Peyer's patch (tissue), 4 donors: Measurements from ENCODE around the gene ABCB9. TPM values are rescaled to one million over a fixed set of nuclear protein-coding genes. Genes with fewer than 3 reads are reported as not detected.

Experiments
- DNase-seq, 3 donors: peaks; one replicate each; pipeline ENCODE4 v3.0.0-alpha.2; 2017 to 2019
- H3K27ac ChIP-seq, 4 donors: fragments of 200-600 bp; sonication (generic); one replicate each; pipeline ENCODE4 v1.5.1; 2016 to 2019
- H3K27me3 ChIP-seq, 2 donors: fragments of 200-600 bp; sonication (generic); one replicate each; pipeline ENCODE4 v1.5.1; 2019
- H3K36me3 ChIP-seq, 3 donors: fragments of 200-600 bp; sonication (generic); one replicate each; pipeline ENCODE4 v1.5.1; 2016 to 2019
- H3K4me1 ChIP-seq, 4 donors: fragments of 200-600 bp; sonication (generic); one replicate each; pipeline ENCODE4 v1.5.1; 2016 to 2019
- H3K4me3 ChIP-seq, 4 donors: fragments of 200-600 bp; sonication (generic); 1 replicate in 3 of 4; 2 replicates in 1 of 4; pipeline ENCODE4 v1.5.1; 2016 to 2019; ENCODE audit warnings: mild to moderate bottlenecking in 1 of 4
- H3K9me3 ChIP-seq, 4 donors: fragments of 200-600 bp; sonication (generic); one replicate each; pipeline ENCODE4 v1.5.1; 2016 to 2019; ENCODE audit warnings: mild to moderate bottlenecking in 1 of 4
- POLR2A ChIP-seq, 2 donors: fragments of 450-650 bp; IDR thresholded peaks; one replicate each; pipeline ENCODE4 v1.5.1; 2017; ENCODE audit warnings: antibody characterized with exemption in 2 of 2, mild to moderate bottlenecking in 2 of 2, moderate library complexity in 2 of 2
- total RNA-seq, 4 donors: library from RNA; depleted of rRNA; stranded (reverse); fragments of >200 nt; gene quantifications; one replicate each; pipeline ENCODE4 v1.1.0, GENCODE V29; 2016
- TF ChIP-seq, protein P1 (sequence below), 6 experiments: fragments of 450-650 bp in 4 of 6; fragments of 200-600 bp in 2 of 6; sonication (generic) in 1 of 6; IDR thresholded peaks; one replicate each; pipeline ENCODE4 v1.5.1; 2017 to 2019; ENCODE audit warnings: antibody characterized with exemption in 6 of 6, mild to moderate bottlenecking in 3 of 6, moderate library complexity in 1 of 6

Gene ABCB9
- total RNA-seq, 4 donors from 2014 or later = 8.8 to 29.7 (median 17.4) TPM

DNA sequence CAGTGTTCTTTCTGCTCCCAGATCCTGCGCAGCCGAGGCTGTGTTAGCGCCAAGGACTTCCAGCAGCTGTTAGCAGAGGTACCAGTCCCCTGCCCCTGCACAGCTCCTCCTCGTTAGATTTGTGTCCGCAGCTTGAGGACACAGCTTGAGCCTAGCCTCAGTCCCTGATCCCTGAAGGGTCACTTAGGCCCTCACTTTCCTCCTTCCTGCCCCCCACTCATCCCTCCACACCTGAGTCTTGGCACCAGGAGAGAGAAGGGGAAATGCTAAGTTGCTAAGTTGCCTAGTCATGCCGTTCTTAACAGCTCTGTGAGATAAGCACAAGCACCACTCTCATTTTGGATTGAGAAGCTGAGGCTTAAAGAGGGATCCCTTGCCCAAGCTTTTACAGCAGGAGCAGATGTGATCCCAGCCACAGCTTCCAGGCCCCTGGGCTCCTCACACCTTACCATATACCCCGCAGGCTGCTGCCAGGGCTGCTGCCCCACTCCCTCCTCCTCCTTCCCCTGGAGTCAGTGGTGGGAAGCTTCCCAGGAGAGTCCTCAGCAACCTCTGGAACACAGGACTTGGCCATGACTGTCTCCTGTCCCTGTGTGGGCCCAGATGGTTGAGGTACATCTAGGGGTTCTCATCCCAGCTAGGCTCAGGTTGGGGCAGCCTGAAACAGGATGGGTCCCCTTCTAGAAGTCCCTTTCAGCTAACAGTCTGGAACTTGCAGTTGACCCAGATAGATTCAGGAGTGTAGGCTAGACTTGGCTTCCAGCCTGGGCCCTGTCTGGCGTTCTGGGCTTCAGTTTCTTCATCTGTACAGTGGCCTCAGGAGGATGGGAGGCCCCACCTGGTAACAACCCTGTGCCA lies 9.8 kb upstream of the ABCB9 start:
- H3K36me3 ChIP-seq = peaks cover 0 to 8% (median 0%) of the 10 kb centered on the region in 3 donors
- DNase-seq = no peak
- no peaks in the 10 kb centered on the region for H3K27me3 ChIP-seq
- TF ChIP-seq POLR2A (IDR thresholded peaks at IDR 0.05) = no peak
- TF ChIP-seq, protein P1, sequence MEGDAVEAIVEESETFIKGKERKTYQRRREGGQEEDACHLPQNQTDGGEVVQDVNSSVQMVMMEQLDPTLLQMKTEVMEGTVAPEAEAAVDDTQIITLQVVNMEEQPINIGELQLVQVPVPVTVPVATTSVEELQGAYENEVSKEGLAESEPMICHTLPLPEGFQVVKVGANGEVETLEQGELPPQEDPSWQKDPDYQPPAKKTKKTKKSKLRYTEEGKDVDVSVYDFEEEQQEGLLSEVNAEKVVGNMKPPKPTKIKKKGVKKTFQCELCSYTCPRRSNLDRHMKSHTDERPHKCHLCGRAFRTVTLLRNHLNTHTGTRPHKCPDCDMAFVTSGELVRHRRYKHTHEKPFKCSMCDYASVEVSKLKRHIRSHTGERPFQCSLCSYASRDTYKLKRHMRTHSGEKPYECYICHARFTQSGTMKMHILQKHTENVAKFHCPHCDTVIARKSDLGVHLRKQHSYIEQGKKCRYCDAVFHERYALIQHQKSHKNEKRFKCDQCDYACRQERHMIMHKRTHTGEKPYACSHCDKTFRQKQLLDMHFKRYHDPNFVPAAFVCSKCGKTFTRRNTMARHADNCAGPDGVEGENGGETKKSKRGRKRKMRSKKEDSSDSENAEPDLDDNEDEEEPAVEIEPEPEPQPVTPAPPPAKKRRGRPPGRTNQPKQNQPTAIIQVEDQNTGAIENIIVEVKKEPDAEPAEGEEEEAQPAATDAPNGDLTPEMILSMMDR (IDR thresholded peaks at IDR 0.05) = no peak
- peak overlapping the region; percentile 96 to 99 (median 98) for H3K27ac ChIP-seq
- H3K9me3 ChIP-seq = no peaks in the 10 kb centered on the region
- peak overlapping the region; percentile 72 to 97 (median 88) for H3K4me3 ChIP-seq
- H3K4me1 ChIP-seq = peaks cover 3 to 51% (median 14%) of the 10 kb centered on the region in 4 donors

DNA sequence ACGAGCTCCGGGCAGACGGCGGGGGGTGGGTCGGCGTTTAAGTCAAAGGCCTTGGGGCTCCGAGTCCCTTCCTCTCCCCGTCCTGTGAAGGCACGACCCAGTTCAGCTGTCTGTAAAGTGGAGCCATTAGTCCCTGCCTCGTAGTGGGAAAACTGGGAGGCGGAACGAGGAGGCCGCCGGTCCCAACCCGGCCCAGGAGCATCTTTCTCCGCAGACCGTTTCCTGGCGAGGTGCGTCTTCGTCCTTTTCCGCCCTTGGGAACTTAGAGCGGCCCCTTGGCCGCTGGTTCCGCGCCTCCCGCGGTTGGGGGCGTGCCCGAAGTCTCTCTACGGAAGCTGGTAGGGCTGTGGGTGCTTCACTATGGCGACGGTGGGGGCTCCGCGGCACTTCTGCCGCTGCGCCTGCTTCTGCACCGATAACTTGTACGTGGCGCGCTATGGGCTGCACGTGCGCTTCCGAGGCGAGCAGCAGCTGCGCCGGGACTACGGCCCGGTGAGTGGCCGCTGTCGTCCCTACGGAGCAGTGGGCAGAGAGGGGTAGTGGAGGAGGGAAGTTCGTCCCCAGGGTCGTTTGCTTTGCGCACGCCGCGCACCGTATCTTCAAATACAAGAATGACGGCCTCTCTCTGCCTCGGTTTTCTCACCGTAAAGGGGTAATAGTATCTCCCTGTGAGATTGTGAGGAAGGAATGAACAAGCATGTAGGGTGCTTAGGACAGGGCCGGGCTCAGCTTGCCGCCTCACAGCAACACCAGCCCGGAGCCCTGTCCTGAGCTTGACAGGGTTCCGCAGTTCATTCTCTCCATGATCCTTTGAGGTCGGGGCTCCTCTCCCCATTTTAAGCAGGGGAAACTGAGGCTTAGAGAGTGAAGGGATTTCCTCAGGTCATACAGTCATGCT lies 8.9 kb upstream of the ABCB9 start, which contains the start of gene OGFOD2:
TSS of gene OGFOD2 (plus strand) at position 353 of the 898 bp plus-strand sequence. CDS start at position 361, 8 bp downstream.
- peaks cover 0 to 8% (median 0%) of the 10 kb centered on the region in 3 donors for H3K36me3 ChIP-seq
- H3K27me3 ChIP-seq = no peaks in the 10 kb centered on the region
- H3K4me3 ChIP-seq = peak within 1 kb of the TSS; percentile 72 to 97 (median 88)
- H3K4me1 ChIP-seq = peaks cover 3 to 51% (median 14%) of the 10 kb centered on the region in 4 donors
- H3K27ac ChIP-seq = peak within 1 kb of the TSS; percentile 96 to 99 (median 98)
- peak; percentile 90 to 96 (median 94) for DNase-seq
- H3K9me3 ChIP-seq = no peaks in the 10 kb centered on the region
- TF ChIP-seq POLR2A (IDR thresholded peaks at IDR 0.05) = peak; percentile 34 to 49
- TF ChIP-seq, protein P1 (IDR thresholded peaks at IDR 0.05) = peak in 1 of 6 experiments; percentile 20

DNA sequence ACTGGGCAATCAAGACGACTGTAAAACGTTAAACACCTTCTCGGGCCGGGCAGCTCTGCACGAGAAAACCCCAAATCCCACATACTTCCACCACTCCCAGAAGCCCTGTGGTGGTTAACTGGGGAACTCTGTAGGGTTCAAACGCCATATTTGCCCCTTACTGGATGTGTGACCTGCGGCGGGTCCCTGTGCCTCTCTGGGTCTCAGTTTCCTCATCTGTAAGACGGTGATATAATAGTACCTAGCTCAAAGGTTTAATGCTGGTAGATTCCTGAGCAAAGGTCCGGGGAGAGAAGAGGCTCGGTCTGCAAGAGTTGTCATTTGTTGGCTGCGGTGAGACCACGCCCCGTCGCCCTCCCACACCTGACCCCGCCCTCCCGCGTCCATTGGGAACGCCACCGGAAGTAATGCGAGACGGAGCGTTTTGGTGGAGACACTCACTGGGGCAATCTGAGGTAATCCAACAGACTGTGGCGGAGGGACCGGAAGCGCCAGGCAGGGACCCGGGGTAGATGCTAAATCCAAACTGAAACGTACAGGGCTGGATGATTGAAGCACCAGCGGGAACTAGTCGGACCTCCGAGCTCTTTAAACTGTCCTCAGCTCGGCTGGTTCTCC lies 8.1 kb upstream of the ABCB9 start:
- peak; percentile 76 to 88 for TF ChIP-seq POLR2A (IDR thresholded peaks at IDR 0.05)
- TF ChIP-seq, protein P1 (IDR thresholded peaks at IDR 0.05) = no peak
- Histone ChIP-seq H3K4me1 (peaks cover 3 to 43% (median 9%) of the 10 kb centered on the region in 4 donors), H3K27ac (peak overlapping the region; percentile 96 to 99 (median 98)), H3K36me3 (peaks cover 0 to 8% (median 0%) of the 10 kb centered on the region in 3 donors), H3K9me3 (no peaks in the 10 kb centered on the region), H3K27me3 (no peaks in the 10 kb centered on the region), H3K4me3 (peak overlapping the region; percentile 72 to 97 (median 88))
- DNase-seq = peak; percentile 99 to 100 (median 99)

DNA sequence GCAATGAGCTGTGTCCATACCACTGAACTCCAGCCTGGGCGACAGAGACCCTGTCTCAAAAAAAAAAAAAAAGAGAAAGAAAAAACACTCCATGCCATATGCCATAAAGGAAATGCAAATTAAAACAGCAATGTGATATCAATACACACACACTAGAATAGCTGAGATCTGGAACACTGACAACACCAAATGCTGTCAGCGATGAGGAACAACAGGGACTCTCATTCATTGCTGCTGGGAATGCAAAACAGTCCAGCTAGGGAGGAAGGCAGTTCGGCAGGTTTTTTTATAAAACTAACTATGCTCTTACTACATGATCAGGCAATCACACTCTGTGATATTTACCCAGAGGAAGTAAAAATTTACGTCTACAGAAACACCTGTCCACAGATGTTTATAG lies 3.4 kb upstream of the ABCB9 start:
- Histone ChIP-seq H3K9me3 (no peaks in the 10 kb centered on the region), H3K36me3 (no peaks in the 10 kb centered on the region), H3K27me3 (no peaks in the 10 kb centered on the region), H3K27ac (no peak overlapping the region), H3K4me1 (peaks cover 0 to 27% (median 11%) of the 10 kb centered on the region in 4 donors), H3K4me3 (no peak overlapping the region)
- DNase-seq = no peak
- TF ChIP-seq, protein P1 (IDR thresholded peaks at IDR 0.05) = no peak
- no peak for TF ChIP-seq POLR2A (IDR thresholded peaks at IDR 0.05)

DNA sequence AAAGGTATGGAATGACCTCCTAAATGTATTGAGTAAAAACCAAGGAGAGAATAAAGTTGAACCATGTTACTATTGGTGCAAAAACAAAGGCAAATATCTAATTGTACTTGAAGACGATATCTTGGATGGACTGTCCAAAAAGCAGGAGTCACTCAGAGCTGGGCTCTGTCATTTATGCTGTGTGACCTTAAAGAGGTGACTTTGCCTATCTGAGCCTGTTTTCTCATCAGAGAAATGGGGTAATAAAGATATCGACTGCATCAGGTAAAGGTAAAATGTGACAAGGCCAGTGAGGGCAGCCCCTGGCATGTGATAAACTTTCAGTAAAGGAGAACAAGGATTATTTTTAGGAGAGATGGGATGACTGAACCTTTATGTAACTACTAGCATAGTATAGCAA lies 1.8 kb upstream of the ABCB9 start:
- H3K27me3 ChIP-seq = no peaks in the 10 kb centered on the region
- no peak overlapping the region for H3K27ac ChIP-seq
- H3K4me1 ChIP-seq = peaks cover 0 to 31% (median 9%) of the 10 kb centered on the region in 4 donors
- no peaks in the 10 kb centered on the region for H3K36me3 ChIP-seq
- H3K9me3 ChIP-seq = no peaks in the 10 kb centered on the region
- DNase-seq = no peak
- no peak overlapping the region for H3K4me3 ChIP-seq
- TF ChIP-seq POLR2A (IDR thresholded peaks at IDR 0.05) = no peak
- TF ChIP-seq, protein P1 (IDR thresholded peaks at IDR 0.05) = no peak
